ENCODE results near the gene NTM. TPM values are rescaled to one million over a fixed set of nuclear protein-coding genes. Genes with fewer than 3 reads are reported as not detected.

Gene NTM
- total and polyA plus RNA-seq, 2 of the 8 experiments (the other 6 are each of a cell fraction or from before 2014, with no cell fraction given): 13.4 to 20.0 TPM

- Histone ChIP-seq H2AK5ac (ENCODE audit: low read depth, low read length) (0 out of 2 replicates have a peak overlapping the region, but pooled peaks have one; percentile 69), H2AFZ (ENCODE audit: low read length) (no peak overlapping the region), H3K18ac (ENCODE audit: extremely low read depth, low read length) (no peak overlapping the region), H2BK120ac (replicated peaks; ENCODE audit: low read depth, low read length) (no peak overlapping the region), H2BK20ac (ENCODE audit: low read length) (no peak overlapping the region), H4K5ac (ENCODE audit: insufficient read length, low read depth, low read length) (no peak overlapping the region), H3K79me1 (ENCODE audit: low read depth, low read length) (no peaks in the 10 kb centered on the region), H4K8ac (ENCODE audit: extremely low read depth, insufficient read depth, low read length) (no peak overlapping the region; the same call in 1 of the 2 replicates), H3K27ac (ENCODE audit: low read depth, low read length) (no peak overlapping the region), H2BK15ac (ENCODE audit: low read length) (no peak overlapping the region; the same call in 1 of the 2 replicates), H3K4me1 (replicated peaks in 1 of 4; ENCODE audit: control insufficient read depth in 3 of 4, insufficient read depth in 4 of 4, low read length in 3 of 4) (peaks cover 5 to 15% (median 13%) of the 10 kb centered on the region in 4 experiments), H3K27me3 (replicated peaks in 1 of 4; ENCODE audit: control insufficient read depth in 3 of 4, extremely low read depth in 1 of 4, insufficient read depth in 3 of 4, low read length in 3 of 4) (no peaks in the 10 kb centered on the region), H3K23me2 (ENCODE audit: low read depth, low read length) (no peaks in the 10 kb centered on the region), H3K4me3 (ENCODE audit: extremely low read depth in 1 of 4, insufficient read depth in 2 of 4, low read depth in 3 of 4, low read length in 4 of 4) (no peak overlapping the region), H3K56ac (replicated peaks; ENCODE audit: insufficient read length, low read depth, low read length) (no peak overlapping the region), H3K9ac (replicated peaks in 1 of 4; ENCODE audit: extremely low read depth in 1 of 4, low read depth in 3 of 4, low read length in 3 of 4) (no peak overlapping the region), H2BK5ac (ENCODE audit: low read depth, low read length) (no peak overlapping the region), H3K23ac (ENCODE audit: insufficient read length) (no peak overlapping the region), H3K79me2 (ENCODE audit: control insufficient read depth in 1 of 2, insufficient read depth in 2 of 2, low read length in 2 of 2) (no peaks in the 10 kb centered on the region), H3K4ac (replicated peaks; ENCODE audit: insufficient read length, low read depth, low read length) (no peak overlapping the region), H4K91ac (replicated peaks; ENCODE audit: insufficient read length, low read length) (no peak overlapping the region), H3K4me2 (ENCODE audit: insufficient read depth in 1 of 2, low read depth in 2 of 2, low read length in 2 of 2) (no peak overlapping the region), H2BK12ac (ENCODE audit: low read depth, low read length) (no peak overlapping the region), H3K9me3 (ENCODE audit: insufficient read depth in 2 of 2, low read depth in 1 of 2, low read length in 1 of 2) (no peaks in the 10 kb centered on the region), H3K14ac (ENCODE audit: insufficient read length) (no peak overlapping the region), H3K36me3 (ENCODE audit: control insufficient read depth in 2 of 4, insufficient read depth in 4 of 4, low read length in 3 of 4) (no peaks in the 10 kb centered on the region), H4K20me1 (replicated peaks in 1 of 2; ENCODE audit: control insufficient read depth in 1 of 2, insufficient read depth in 2 of 2, low read length in 2 of 2) (no peaks in the 10 kb centered on the region)
- CTCF ChIA-PET (ENCODE audit: partially characterized antibody): interaction anchor here (1.2 kb wide), 3 partner anchors 14 to 181 kb away, joined by 3 to 4 read pairs (median 3); no protein-coding TSS in a partner anchor
- no peak for DNase-seq (ENCODE audit: low read depth in 1 of 2, low spot score in 2 of 2)
- POLR2A ChIA-PET (ENCODE audit: partially characterized antibody): no interaction called here
- FAIRE-seq: no peak
- WGBS, 2 experiments (ENCODE audit: extremely low coverage in 1 of 2, insufficient coverage in 1 of 2, insufficient read length in 1 of 2, insufficient replicate concordance in 2 of 2, low coverage in 1 of 2, low lambda C conversion rate in 2 of 2, missing lambda C conversion rate in 1 of 2): 86% methylated on average over 4 of the region's 4 CpGs; no CpG with 5 or more reads in 1 of the 2 experiments
- TF ChIP-seq ZNF274 (IDR thresholded peaks at IDR 0.05; ENCODE audit: borderline replicate concordance, extremely low read depth, low read length) (no peak), SUZ12 (IDR thresholded peaks at IDR 0.05; ENCODE audit: low read length) (no peak), CHD1 (IDR thresholded peaks at IDR 0.05; ENCODE audit: low read depth, low read length) (no peak), GABPA (IDR thresholded peaks at IDR 0.05; ENCODE audit: borderline replicate concordance, insufficient read depth, low read length) (no peak), POLR2A (IDR thresholded peaks at IDR 0.05; ENCODE audit: control extremely low read depth in 1 of 2, low read depth in 2 of 2, low read length in 2 of 2) (no peak), HDAC2 (IDR thresholded peaks at IDR 0.05; ENCODE audit: borderline replicate concordance in 1 of 2, low read depth in 2 of 2, low read length in 2 of 2) (no peak), CREB1 (IDR thresholded peaks at IDR 0.05) (no peak), EGR1 (IDR thresholded peaks at IDR 0.05; ENCODE audit: borderline replicate concordance, low read depth, low read length) (no peak), TAF1 (IDR thresholded peaks at IDR 0.05; ENCODE audit: low read depth, low read length) (no peak), MAX (IDR thresholded peaks at IDR 0.05) (no peak), TCF12 (IDR thresholded peaks at IDR 0.05; ENCODE audit: low read depth, low read length) (no peak), RFX5 (IDR thresholded peaks at IDR 0.05; ENCODE audit: borderline replicate concordance, low read depth, low read length) (no peak), FOSL1 (IDR thresholded peaks at IDR 0.05; ENCODE audit: insufficient read depth, low read depth, low read length) (no peak), SRF (IDR thresholded peaks at IDR 0.05; ENCODE audit: low read depth, low read length) (no peak)
These were observed 678.8 kb downstream of the NTM start for GRCh38 chr11:132049205-132049604.
